K562 (cell line): ENCODE results near the gene CSE1L. TPM values are rescaled to one million over a fixed set of nuclear protein-coding genes. Genes with fewer than 3 reads are reported as not detected.

Experiments used
- ATAC-seq: fragments of 200-7000 bp; cut with Tn5 transposase; 3 replicates; pipeline ENCODE4 v1.9.1; 2020; ENCODE audit warnings: moderate library complexity
- BruUV-seq: library from RNA; stranded (reverse); fragments of 400-500 nt; replicated peaks from 2 replicates; lab custom pipeline; 2021; lab: Mats Ljungman, UMichigan
- CTCF ChIA-PET: fragments of 300-600 bp; formaldehyde crosslinking; extraction: SDS; loops from one replicate; lab custom pipeline; 2021; ENCODE audit warnings: low intra/inter-chr PET ratio; lab: Yijun Ruan, JAX
- POLR2A ChIA-PET: fragments of 300-600, 350-650 bp; sonication (Branson Sonifier 250); formaldehyde crosslinking; extraction: SDS; loops from one replicate; lab custom pipeline; 2021; ENCODE audit warnings: antibody characterized with exemption, inconsistent platforms; lab: Yijun Ruan, JAX
- DNase-seq, 4 experiments: peaks; one replicate each; pipeline versions ENCODE4 v3.0.0 to v3.0.0-alpha.2; 2011 to 2018; ENCODE audit warnings: low spot score in 3 of 4, mixed read lengths in 3 of 4; ENCODE audit errors: extremely low read depth in 1 of 4
- FAIRE-seq: peaks from 2 replicates; lab custom pipeline; 2011; peaks lifted over from hg19 to GRCh38; lab: Jason Lieb, UNC
- H2AFZ ChIP-seq: 2 replicates; pipeline ENCODE4 v1.6.0; 2011; ENCODE audit warnings: low read depth, low read length, control low read depth, inconsistent platforms
- H3K27ac ChIP-seq: fragments of 200-600 bp; 3 replicates; pipeline ENCODE4 v1.8.0; 2011; ENCODE audit warnings: low read depth, mild to moderate bottlenecking, control low read depth, inconsistent platforms, low read length, moderate library complexity, mixed read lengths; ENCODE audit errors: extremely low read depth
- H3K27me3 ChIP-seq, 2 experiments: fragments of 300-600 bp in 1 of 2; 2 replicates in 1 of 2; 3 replicates in 1 of 2; pipeline versions ENCODE4 v1.6.0 to v1.8.0; 2011; ENCODE audit warnings: inconsistent platforms in 2 of 2, low read length in 2 of 2, mild to moderate bottlenecking in 1 of 2, mixed read lengths in 1 of 2, moderate library complexity in 1 of 2; ENCODE audit not compliant: control insufficient read depth in 2 of 2, insufficient read depth in 2 of 2
- H3K36me3 ChIP-seq: fragments of 300-600 bp; 3 replicates; pipeline ENCODE4 v1.8.0; 2011; ENCODE audit warnings: mild to moderate bottlenecking, low read length, inconsistent platforms; ENCODE audit not compliant: control insufficient read depth, insufficient read depth
- H3K4me1 ChIP-seq, 2 experiments: fragments of 200-600 bp in 1 of 2; replicated peaks in 1 of 2; 2 replicates in 1 of 2; 3 replicates in 1 of 2; pipeline versions ENCODE4 v1.5.1 to v1.8.0; 2011; ENCODE audit warnings: inconsistent platforms in 2 of 2, low read length in 2 of 2, mild to moderate bottlenecking in 1 of 2, mixed read lengths in 1 of 2, moderate library complexity in 1 of 2; ENCODE audit not compliant: control insufficient read depth in 2 of 2, insufficient read depth in 2 of 2
- H3K4me2 ChIP-seq: 2 replicates; pipeline ENCODE4 v1.6.1; 2011; ENCODE audit warnings: low read length, control low read depth, inconsistent platforms, mixed read lengths; ENCODE audit not compliant: insufficient read depth
- H3K4me3 ChIP-seq: fragments of 200-600 bp; sonication (generic), shearing (Covaris generic); 2 replicates; pipeline ENCODE4 v1.5.1; 2016; ENCODE audit warnings: control low read depth, inconsistent platforms
- H3K79me2 ChIP-seq: fragments of 200-600 bp; 3 replicates; pipeline ENCODE4 v1.8.0; 2011; ENCODE audit warnings: low read length, inconsistent platforms; ENCODE audit not compliant: control insufficient read depth, insufficient read depth
- H3K9ac ChIP-seq, 2 experiments: 2 replicates each; pipeline versions ENCODE4 v1.6.0 to v1.6.1; 2011; ENCODE audit warnings: low read depth in 2 of 2, low read length in 2 of 2, control low read depth in 1 of 2, inconsistent platforms in 1 of 2, mild to moderate bottlenecking in 1 of 2, mixed read lengths in 1 of 2; ENCODE audit not compliant: insufficient read depth in 1 of 2
- H3K9me1 ChIP-seq: one replicate; pipeline ENCODE4 v1.6.0; 2011; ENCODE audit warnings: inconsistent platforms, mild to moderate bottlenecking, low read length, moderate library complexity; ENCODE audit not compliant: control insufficient read depth, insufficient read depth
- H3K9me3 ChIP-seq: replicated peaks from 2 replicates; pipeline ENCODE4 v1.5.1; 2011; ENCODE audit warnings: low read depth, low read length, inconsistent platforms; ENCODE audit not compliant: control insufficient read depth, insufficient read depth
- H4K20me1 ChIP-seq: replicated peaks from 2 replicates; pipeline ENCODE4 v1.6.1; 2011; ENCODE audit warnings: low read length, inconsistent platforms, mixed read lengths; ENCODE audit not compliant: control insufficient read depth, insufficient read depth
- ESRRB ChIP-seq: fragments of 250-450 bp; sonication (Bioruptor Pico); IDR thresholded peaks from 2 replicates; pipeline ENCODE4 v1.5.0; 2020; ENCODE audit warnings: mild to moderate bottlenecking, moderate library complexity, borderline replicate concordance
- MTA1 ChIP-seq: fragments of 450-650 bp; IDR thresholded peaks from 2 replicates; pipeline ENCODE4 v1.6.1; 2017; ENCODE audit warnings: borderline replicate concordance
- TGIF2 ChIP-seq: sonication (generic); formaldehyde crosslinking; IDR thresholded peaks from 2 replicates; pipeline ENCODE4 v1.8.1; 2022; ENCODE audit warnings: mild to moderate bottlenecking, missing genetic modification reagents, moderate library complexity
- ZKSCAN3 ChIP-seq: fragments of 250-450 bp; sonication (Bioruptor Pico); IDR thresholded peaks from 2 replicates; pipeline ENCODE4 v1.4.0; 2020
- ZNF436 ChIP-seq: fragments of 250-450, 450-650 bp; sonication (Bioruptor Pico); formaldehyde crosslinking; IDR thresholded peaks from 2 replicates; pipeline ENCODE4 v1.7.0; 2020; ENCODE audit warnings: mild to moderate bottlenecking
- WGBS: fragments of 100-300 bp; shearing (Covaris generic); methylation state at CpG from one replicate; pipeline ENCODE4 v1.1.6; 2016; ENCODE audit warnings: low coverage, mixed read lengths; ENCODE audit not compliant: insufficient coverage; ENCODE audit errors: missing lambda C conversion rate; 5-methylcytosine and 5-hydroxymethylcytosine counted together
- in situ Hi-C: fragments of 300-500 bp; cut with MboI; formaldehyde crosslinking; loops from 4 replicates; pipeline ENCODE4 v1.15.0; 2018; ENCODE audit warnings: inconsistent platforms, mixed read lengths
- intact Hi-C: fragments of 100-400 bp; cut with micrococcal nuclease; formaldehyde crosslinking; loops from 2 replicates; pipeline ENCODE4 v1.14.2; 2022
- polyA plus RNA-seq, 8 experiments: library from polyadenylated mRNA; depleted of rRNA in 4 of 8; stranded (reverse) in 5 of 8; unstranded in 3 of 8; fragments of >200 nt; fragmentation: Nextera tagmentation in 2 of 8; fragmentation: Illumina TruSeq in 1 of 8; extraction: Ambion mirVana in 2 of 8; extraction: Trizol in 1 of 8; gene quantifications; 2 replicates each; pipeline versions ENCODE4 v1.2.1 to v1.2.3, GENCODE V29; 2011 to 2014; ENCODE audit warnings: inconsistent platforms in 1 of 8, missing spikeins in 1 of 8
- total RNA-seq, 7 experiments: library from RNA; depleted of rRNA in 6 of 7; stranded (reverse); fragments of >200 nt in 6 of 7; fragmentation: Illumina TruSeq in 2 of 7; extraction: Trizol in 2 of 7; gene quantifications; 2 replicates each; pipeline versions ENCODE4 v1.2.1 to v1.2.3, GENCODE V29; 2011 to 2021; ENCODE audit warnings: low replicate concordance in 1 of 7
- TF ChIP-seq, protein P1 (sequence below): fragments of 250-450 bp; sonication (Bioruptor Pico); IDR thresholded peaks from 2 replicates; pipeline ENCODE4 v1.5.0; 2021
- TF ChIP-seq, protein P2 (sequence below): fragments of 450-650 bp; IDR thresholded peaks from 2 replicates; pipeline ENCODE4 v1.6.1; 2016; ENCODE audit warnings: mild to moderate bottlenecking, moderate library complexity
- TF ChIP-seq, protein P3 (sequence below): sonication (generic); formaldehyde crosslinking; IDR thresholded peaks from 2 replicates; pipeline ENCODE4 v1.8.1; 2023; ENCODE audit warnings: mild to moderate bottlenecking, missing genetic modification reagents

CSE1L gene
- total and polyA plus RNA-seq, 9 of the 15 experiments (the other 6 are each of a cell fraction or from before 2014, with no cell fraction given): 138 to 280 (median 209) TPM

DNA sequence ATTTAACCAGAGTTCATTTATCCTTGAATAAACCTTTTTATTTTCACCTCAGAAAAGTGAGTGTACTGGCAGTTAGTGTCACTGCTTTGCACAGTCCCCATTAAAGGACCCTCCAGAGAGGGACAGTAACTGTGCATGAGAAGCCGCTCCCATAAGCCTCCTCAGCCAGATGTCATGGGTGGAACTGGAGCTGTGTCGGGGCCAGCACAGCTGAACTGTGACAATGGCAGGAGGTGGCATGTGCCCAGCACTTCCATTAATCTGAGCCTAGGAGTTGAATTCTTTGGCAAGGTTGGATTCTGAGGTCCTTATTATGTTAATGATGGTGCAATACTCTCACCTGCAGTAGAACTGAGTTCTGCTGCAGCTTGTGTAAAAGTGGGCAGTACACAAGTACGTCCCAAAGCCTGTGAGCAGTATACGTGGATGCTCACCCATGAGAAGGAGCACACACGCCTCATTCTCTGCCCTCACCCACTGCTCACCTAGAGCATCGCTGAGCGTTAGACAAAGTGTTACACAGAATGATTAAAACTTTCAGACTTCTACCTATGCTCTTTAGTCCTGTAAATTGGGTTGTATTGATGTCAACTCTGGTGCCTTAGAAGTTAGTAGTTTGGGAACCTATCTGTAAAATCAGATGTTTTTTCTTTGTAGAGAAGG is 11.9 kb upstream of the CSE1L start:
- Histone ChIP-seq H3K27me3 (no peaks in the 10 kb centered on the region), H3K9me1 (no peaks in the 10 kb centered on the region), H3K4me2 (no peak overlapping the region), H4K20me1 (0 out of 2 replicates have a peak, but pooled peaks cover 4% of the 10 kb centered on the region), H3K4me1 (peaks cover 6 to 9% of the 10 kb centered on the region in 2 experiments; a peak in 4 of 5 replicates), H3K9ac (no peak overlapping the region), H3K9me3 (no peaks in the 10 kb centered on the region), H3K27ac (no peak overlapping the region), H3K36me3 (peaks cover 44% of the 10 kb centered on the region), H2AFZ (no peak overlapping the region), H3K4me3 (no peak overlapping the region), H3K79me2 (no peaks in the 10 kb centered on the region)
- in situ Hi-C loops (no loop called here), intact Hi-C loops (no loop called here)
- no peak for FAIRE-seq
- ATAC-seq: no peak
- no peak for DNase-seq
- 93% methylated on average over 7 of the region's 7 CpGs for WGBS
- BruUV-seq: no TSS peak
- ChIA-PET CTCF (no interaction called here), POLR2A (interaction anchor here (0.6 to 4.6 kb wide), 2 partner anchors 12 to 185 kb away, joined by 3 to 42 read pairs; partner anchors contain the start of gene CSE1L)
- no peak for TF ChIP-seq TGIF2 (CRISPR knock-in tag)
- TF ChIP-seq MTA1: no peak
- no peak for TF ChIP-seq ZNF436 (CRISPR knock-in tag)
- TF ChIP-seq, protein P1, sequence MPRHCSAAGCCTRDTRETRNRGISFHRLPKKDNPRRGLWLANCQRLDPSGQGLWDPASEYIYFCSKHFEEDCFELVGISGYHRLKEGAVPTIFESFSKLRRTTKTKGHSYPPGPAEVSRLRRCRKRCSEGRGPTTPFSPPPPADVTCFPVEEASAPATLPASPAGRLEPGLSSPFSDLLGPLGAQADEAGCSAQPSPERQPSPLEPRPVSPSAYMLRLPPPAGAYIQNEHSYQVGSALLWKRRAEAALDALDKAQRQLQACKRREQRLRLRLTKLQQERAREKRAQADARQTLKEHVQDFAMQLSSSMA (CRISPR knock-in tag): no peak
- TF ChIP-seq, protein P2, sequence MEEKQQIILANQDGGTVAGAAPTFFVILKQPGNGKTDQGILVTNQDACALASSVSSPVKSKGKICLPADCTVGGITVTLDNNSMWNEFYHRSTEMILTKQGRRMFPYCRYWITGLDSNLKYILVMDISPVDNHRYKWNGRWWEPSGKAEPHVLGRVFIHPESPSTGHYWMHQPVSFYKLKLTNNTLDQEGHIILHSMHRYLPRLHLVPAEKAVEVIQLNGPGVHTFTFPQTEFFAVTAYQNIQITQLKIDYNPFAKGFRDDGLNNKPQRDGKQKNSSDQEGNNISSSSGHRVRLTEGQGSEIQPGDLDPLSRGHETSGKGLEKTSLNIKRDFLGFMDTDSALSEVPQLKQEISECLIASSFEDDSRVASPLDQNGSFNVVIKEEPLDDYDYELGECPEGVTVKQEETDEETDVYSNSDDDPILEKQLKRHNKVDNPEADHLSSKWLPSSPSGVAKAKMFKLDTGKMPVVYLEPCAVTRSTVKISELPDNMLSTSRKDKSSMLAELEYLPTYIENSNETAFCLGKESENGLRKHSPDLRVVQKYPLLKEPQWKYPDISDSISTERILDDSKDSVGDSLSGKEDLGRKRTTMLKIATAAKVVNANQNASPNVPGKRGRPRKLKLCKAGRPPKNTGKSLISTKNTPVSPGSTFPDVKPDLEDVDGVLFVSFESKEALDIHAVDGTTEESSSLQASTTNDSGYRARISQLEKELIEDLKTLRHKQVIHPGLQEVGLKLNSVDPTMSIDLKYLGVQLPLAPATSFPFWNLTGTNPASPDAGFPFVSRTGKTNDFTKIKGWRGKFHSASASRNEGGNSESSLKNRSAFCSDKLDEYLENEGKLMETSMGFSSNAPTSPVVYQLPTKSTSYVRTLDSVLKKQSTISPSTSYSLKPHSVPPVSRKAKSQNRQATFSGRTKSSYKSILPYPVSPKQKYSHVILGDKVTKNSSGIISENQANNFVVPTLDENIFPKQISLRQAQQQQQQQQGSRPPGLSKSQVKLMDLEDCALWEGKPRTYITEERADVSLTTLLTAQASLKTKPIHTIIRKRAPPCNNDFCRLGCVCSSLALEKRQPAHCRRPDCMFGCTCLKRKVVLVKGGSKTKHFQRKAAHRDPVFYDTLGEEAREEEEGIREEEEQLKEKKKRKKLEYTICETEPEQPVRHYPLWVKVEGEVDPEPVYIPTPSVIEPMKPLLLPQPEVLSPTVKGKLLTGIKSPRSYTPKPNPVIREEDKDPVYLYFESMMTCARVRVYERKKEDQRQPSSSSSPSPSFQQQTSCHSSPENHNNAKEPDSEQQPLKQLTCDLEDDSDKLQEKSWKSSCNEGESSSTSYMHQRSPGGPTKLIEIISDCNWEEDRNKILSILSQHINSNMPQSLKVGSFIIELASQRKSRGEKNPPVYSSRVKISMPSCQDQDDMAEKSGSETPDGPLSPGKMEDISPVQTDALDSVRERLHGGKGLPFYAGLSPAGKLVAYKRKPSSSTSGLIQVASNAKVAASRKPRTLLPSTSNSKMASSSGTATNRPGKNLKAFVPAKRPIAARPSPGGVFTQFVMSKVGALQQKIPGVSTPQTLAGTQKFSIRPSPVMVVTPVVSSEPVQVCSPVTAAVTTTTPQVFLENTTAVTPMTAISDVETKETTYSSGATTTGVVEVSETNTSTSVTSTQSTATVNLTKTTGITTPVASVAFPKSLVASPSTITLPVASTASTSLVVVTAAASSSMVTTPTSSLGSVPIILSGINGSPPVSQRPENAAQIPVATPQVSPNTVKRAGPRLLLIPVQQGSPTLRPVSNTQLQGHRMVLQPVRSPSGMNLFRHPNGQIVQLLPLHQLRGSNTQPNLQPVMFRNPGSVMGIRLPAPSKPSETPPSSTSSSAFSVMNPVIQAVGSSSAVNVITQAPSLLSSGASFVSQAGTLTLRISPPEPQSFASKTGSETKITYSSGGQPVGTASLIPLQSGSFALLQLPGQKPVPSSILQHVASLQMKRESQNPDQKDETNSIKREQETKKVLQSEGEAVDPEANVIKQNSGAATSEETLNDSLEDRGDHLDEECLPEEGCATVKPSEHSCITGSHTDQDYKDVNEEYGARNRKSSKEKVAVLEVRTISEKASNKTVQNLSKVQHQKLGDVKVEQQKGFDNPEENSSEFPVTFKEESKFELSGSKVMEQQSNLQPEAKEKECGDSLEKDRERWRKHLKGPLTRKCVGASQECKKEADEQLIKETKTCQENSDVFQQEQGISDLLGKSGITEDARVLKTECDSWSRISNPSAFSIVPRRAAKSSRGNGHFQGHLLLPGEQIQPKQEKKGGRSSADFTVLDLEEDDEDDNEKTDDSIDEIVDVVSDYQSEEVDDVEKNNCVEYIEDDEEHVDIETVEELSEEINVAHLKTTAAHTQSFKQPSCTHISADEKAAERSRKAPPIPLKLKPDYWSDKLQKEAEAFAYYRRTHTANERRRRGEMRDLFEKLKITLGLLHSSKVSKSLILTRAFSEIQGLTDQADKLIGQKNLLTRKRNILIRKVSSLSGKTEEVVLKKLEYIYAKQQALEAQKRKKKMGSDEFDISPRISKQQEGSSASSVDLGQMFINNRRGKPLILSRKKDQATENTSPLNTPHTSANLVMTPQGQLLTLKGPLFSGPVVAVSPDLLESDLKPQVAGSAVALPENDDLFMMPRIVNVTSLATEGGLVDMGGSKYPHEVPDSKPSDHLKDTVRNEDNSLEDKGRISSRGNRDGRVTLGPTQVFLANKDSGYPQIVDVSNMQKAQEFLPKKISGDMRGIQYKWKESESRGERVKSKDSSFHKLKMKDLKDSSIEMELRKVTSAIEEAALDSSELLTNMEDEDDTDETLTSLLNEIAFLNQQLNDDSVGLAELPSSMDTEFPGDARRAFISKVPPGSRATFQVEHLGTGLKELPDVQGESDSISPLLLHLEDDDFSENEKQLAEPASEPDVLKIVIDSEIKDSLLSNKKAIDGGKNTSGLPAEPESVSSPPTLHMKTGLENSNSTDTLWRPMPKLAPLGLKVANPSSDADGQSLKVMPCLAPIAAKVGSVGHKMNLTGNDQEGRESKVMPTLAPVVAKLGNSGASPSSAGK: no peak
- TF ChIP-seq, protein P3, sequence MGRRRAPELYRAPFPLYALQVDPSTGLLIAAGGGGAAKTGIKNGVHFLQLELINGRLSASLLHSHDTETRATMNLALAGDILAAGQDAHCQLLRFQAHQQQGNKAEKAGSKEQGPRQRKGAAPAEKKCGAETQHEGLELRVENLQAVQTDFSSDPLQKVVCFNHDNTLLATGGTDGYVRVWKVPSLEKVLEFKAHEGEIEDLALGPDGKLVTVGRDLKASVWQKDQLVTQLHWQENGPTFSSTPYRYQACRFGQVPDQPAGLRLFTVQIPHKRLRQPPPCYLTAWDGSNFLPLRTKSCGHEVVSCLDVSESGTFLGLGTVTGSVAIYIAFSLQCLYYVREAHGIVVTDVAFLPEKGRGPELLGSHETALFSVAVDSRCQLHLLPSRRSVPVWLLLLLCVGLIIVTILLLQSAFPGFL (CRISPR knock-in tag): no peak
- no peak for TF ChIP-seq ZKSCAN3 (CRISPR knock-in tag)
- TF ChIP-seq ESRRB: no peak
